Stimulated activated CD8-positive, alpha-beta memory T cell treated with anti-CD3 and anti-CD28 coated beads, Interleukin-4, amount 100 ng/mL, for 4 hours (primary cell): ENCODE results near the gene KANSL3.
"Not testable (repeated sequence)": the region's sequence is repeated elsewhere in the genome, so short reads cannot be mapped to it uniquely, and the experiment has no call there.

Experiments used
- DNase-seq, 2 donors: peaks; one replicate each; pipeline ENCODE4 v3.0.0-alpha.2; 2020; ENCODE audit warnings: low read depth in 2 of 2, low spot score in 1 of 2

The KANSL3 gene

GRCh38 chr2:96638144-96639121, at the start of gene KANSL3:
KANSL3 (minus strand) TSS chr2:96638312; CDS start chr2:96637135, 1,177 bp downstream.
- peak; percentile 74 to 77 for DNase-seq

GRCh38 chr2:96687266-96687665, 49.2 kb upstream of the KANSL3 start:
- no peak for DNase-seq

GRCh38 chr2:96685577-96686459, 47.7 kb upstream of the KANSL3 start:
- no peak for DNase-seq

- DNase-seq, result no peak
These were observed 46.9 kb upstream of the KANSL3 start for GRCh38 chr2:96684883-96685576.

- no peak for DNase-seq
These were observed 46.1 kb upstream of the KANSL3 start for GRCh38 chr2:96683972-96684820.

- DNase-seq, result no peak
These were observed 45.2 kb upstream of the KANSL3 start for GRCh38 chr2:96683307-96683706.

- no peak for DNase-seq
These were observed 43.4 kb upstream of the KANSL3 start for GRCh38 chr2:96681540-96681939.

GRCh38 chr2:96680561-96681141, 42.5 kb upstream of the KANSL3 start:
- no peak for DNase-seq

- no peak for DNase-seq
These were observed 41.7 kb upstream of the KANSL3 start for GRCh38 chr2:96679848-96680247.

GRCh38 chr2:96669539-96670215, 31.6 kb upstream of the KANSL3 start:
- DNase-seq, result no peak

GRCh38 chr2:96668771-96669170, 30.7 kb upstream of the KANSL3 start:
- DNase-seq, result no peak

- not testable (repeated sequence) for DNase-seq
These were observed 27.6 kb upstream of the KANSL3 start for GRCh38 chr2:96665717-96666116.

GRCh38 chr2:96665083-96665569, 27.0 kb upstream of the KANSL3 start:
- DNase-seq, result no peak

GRCh38 chr2:96664366-96664925, 26.3 kb upstream of the KANSL3 start:
- no peak for DNase-seq

- no peak for DNase-seq
These were observed 25.7 kb upstream of the KANSL3 start for GRCh38 chr2:96663829-96664228.

GRCh38 chr2:96663177-96663576, 25.1 kb upstream of the KANSL3 start:
- DNase-seq, result no peak

GRCh38 chr2:96662360-96662759, 24.2 kb upstream of the KANSL3 start:
- DNase-seq, result no peak

- no peak for DNase-seq
These were observed 23.2 kb upstream of the KANSL3 start for GRCh38 chr2:96661324-96661723.

GRCh38 chr2:96656540-96656939, 18.4 kb upstream of the KANSL3 start:
- DNase-seq, result no peak
